Ecto neural progenitor cell (in vitro differentiated cells): ENCODE results near the gene TMEM14C.
"Not testable (repeated sequence)": the region's sequence is repeated elsewhere in the genome, so short reads cannot be mapped to it uniquely, and the experiment has no call there.

Source experiments
- DNase-seq: peaks from one replicate; pipeline ENCODE4 v3.0.0-alpha.2; 2018; ENCODE audit warnings: low spot score

TMEM14C gene

GRCh38 chr6:10720960-10721849 is 1.7 kb upstream of the TMEM14C start:
- DNase-seq = not testable (repeated sequence)

- no peak for DNase-seq
Measured at GRCh38 chr6:10721850-10722569, 860 bp upstream of the TMEM14C start.

- DNase-seq = no peak
Measured at GRCh38 chr6:10722570-10722819, 375 bp upstream of the TMEM14C start.

GRCh38 chr6:10723567-10723881 is 654 bp downstream of the TMEM14C start:
- DNase-seq = no peak

GRCh38 chr6:10725044-10725443 is 2.2 kb downstream of the TMEM14C start:
- no peak for DNase-seq

GRCh38 chr6:10725716-10726115 is 2.8 kb downstream of the TMEM14C start:
- no peak for DNase-seq

- DNase-seq = no peak
Measured at GRCh38 chr6:10730254-10730653, 7.4 kb downstream of the TMEM14C start.

- no peak for DNase-seq
Measured at GRCh38 chr6:10733151-10733715, 10.4 kb downstream of the TMEM14C start.

- no peak for DNase-seq
Measured at GRCh38 chr6:10733863-10734262, 11.0 kb downstream of the TMEM14C start.

GRCh38 chr6:10736731-10737130 is 13.9 kb downstream of the TMEM14C start:
- DNase-seq = no peak

GRCh38 chr6:10740061-10740460 is 17.2 kb downstream of the TMEM14C start:
- no peak for DNase-seq

- not testable (repeated sequence) for DNase-seq
Measured at GRCh38 chr6:10741643-10742042, 18.8 kb downstream of the TMEM14C start.

- no peak for DNase-seq
Measured at GRCh38 chr6:10742251-10742650, 19.4 kb downstream of the TMEM14C start.

- DNase-seq = no peak
Measured at GRCh38 chr6:10743515-10743914, 20.6 kb downstream of the TMEM14C start.

GRCh38 chr6:10745116-10745515 is 22.2 kb downstream of the TMEM14C start:
- DNase-seq = no peak

GRCh38 chr6:10746915-10747250 is 24.0 kb downstream of the TMEM14C start:
- no peak for DNase-seq

- DNase-seq = peak; percentile 100
Measured at GRCh38 chr6:10747251-10747972, 24.5 kb downstream of the TMEM14C start, which contains the start of gene TMEM14B. Gene TMEM14B (plus strand): TSS chr6:10747805. CDS start chr6:10749246, 1,441 bp downstream.

GRCh38 chr6:10749734-10750133 is 26.9 kb downstream of the TMEM14C start:
- DNase-seq = no peak

- DNase-seq = not testable (repeated sequence)
Measured at GRCh38 chr6:10750568-10750967, 27.7 kb downstream of the TMEM14C start.

- not testable (repeated sequence) for DNase-seq
Measured at GRCh38 chr6:10751757-10752156, 28.9 kb downstream of the TMEM14C start.

GRCh38 chr6:10756085-10756484 is 33.2 kb downstream of the TMEM14C start:
- DNase-seq = no peak

GRCh38 chr6:10759312-10759839 is 36.5 kb downstream of the TMEM14C start:
- DNase-seq = no peak
